Endothelial cell of umbilical vein (primary cell): ENCODE data around the gene GPR137. TPM values are rescaled to one million over a fixed set of nuclear protein-coding genes. Genes with fewer than 3 reads are reported as not detected.

Experiments
- BruUV-seq: library from RNA; stranded (reverse); fragments of 400-500 nt; replicated peaks from 2 replicates; lab custom pipeline; 2021; lab: Mats Ljungman, UMichigan
- CTCF ChIA-PET: fragments of 300-600, 350-600 bp; sonication (Branson Sonifier 250); formaldehyde crosslinking; loops from one replicate; lab custom pipeline; 2021; ENCODE audit warnings: antibody characterized with exemption, inconsistent platforms; lab: Charles Lee
- POLR2A ChIA-PET: fragments of 300-600, 350-600 bp; sonication (Branson Sonifier 250); formaldehyde crosslinking; loops from one replicate; lab custom pipeline; 2021; ENCODE audit warnings: antibody characterized with exemption, inconsistent platforms; lab: Charles Lee
- DNase-seq: peaks from one replicate; pipeline ENCODE4 v3.0.0-alpha.2; 2011; ENCODE audit warnings: low read depth, low spot score
- FAIRE-seq: peaks from 2 replicates; lab custom pipeline; 2011; peaks lifted over from hg19 to GRCh38; lab: Jason Lieb, UNC
- H2AFZ ChIP-seq: 2 replicates; pipeline ENCODE4 v1.6.0; 2012; ENCODE audit warnings: low read depth, low read length, control low read depth, inconsistent platforms
- H3K27ac ChIP-seq: 2 replicates; pipeline ENCODE4 v1.5.1; 2011; ENCODE audit warnings: low read depth, mild to moderate bottlenecking, control low read depth, low read length, moderate library complexity; ENCODE audit not compliant: insufficient read depth
- H3K27me3 ChIP-seq, 2 experiments: 2 replicates each; pipeline versions ENCODE4 v1.6.0 to v1.6.1; 2011; ENCODE audit warnings: low read length in 2 of 2, mixed read lengths in 1 of 2; ENCODE audit not compliant: control insufficient read depth in 2 of 2, insufficient read depth in 2 of 2
- H3K36me3 ChIP-seq, 2 experiments: 2 replicates in 1 of 2; 3 replicates in 1 of 2; pipeline ENCODE4 v1.5.1; 2011; ENCODE audit warnings: low read length in 2 of 2, mild to moderate bottlenecking in 1 of 2, moderate library complexity in 1 of 2; ENCODE audit not compliant: control insufficient read depth in 2 of 2, insufficient read depth in 2 of 2; ENCODE audit errors: extremely low read depth in 1 of 2
- H3K4me1 ChIP-seq: 3 replicates; pipeline ENCODE4 v1.5.1; 2011; ENCODE audit warnings: mild to moderate bottlenecking, low read length; ENCODE audit not compliant: control insufficient read depth, insufficient read depth; ENCODE audit errors: extremely low read depth
- H3K4me2 ChIP-seq: 2 replicates; pipeline ENCODE4 v1.6.1; 2011; ENCODE audit warnings: low read length, control low read depth, mixed read lengths; ENCODE audit not compliant: insufficient read depth
- H3K4me3 ChIP-seq, 3 experiments: fragments of 200-600 bp in 1 of 3; sonication (generic), shearing (Covaris generic) in 1 of 3; replicated peaks in 1 of 3; 2 replicates each; pipeline ENCODE4 v1.5.1; 2011 to 2016; ENCODE audit warnings: control low read depth in 3 of 3, low read length in 3 of 3, mild to moderate bottlenecking in 2 of 3, inconsistent platforms in 1 of 3, low read depth in 1 of 3, moderate library complexity in 1 of 3; ENCODE audit not compliant: insufficient read depth in 1 of 3
- H3K79me2 ChIP-seq: 2 replicates; pipeline ENCODE4 v1.6.0; 2012; ENCODE audit warnings: low read length, inconsistent platforms; ENCODE audit not compliant: control insufficient read depth, insufficient read depth
- H3K9ac ChIP-seq: replicated peaks from 2 replicates; pipeline ENCODE3; 2011; ENCODE audit warnings: low read length, control low read depth; ENCODE audit not compliant: insufficient read depth; ENCODE audit errors: extremely low read depth
- H3K9me1 ChIP-seq: replicated peaks from 3 replicates; pipeline ENCODE4 v1.6.0; 2011; ENCODE audit warnings: mild to moderate bottlenecking, low read length; ENCODE audit not compliant: control insufficient read depth, insufficient read depth; ENCODE audit errors: extremely low read depth
- H3K9me3 ChIP-seq: replicated peaks from 2 replicates; pipeline ENCODE4 v1.5.1; 2012; ENCODE audit warnings: low read length, inconsistent platforms; ENCODE audit not compliant: control insufficient read depth, insufficient read depth
- H4K20me1 ChIP-seq: replicated peaks from 2 replicates; pipeline ENCODE3; 2011; ENCODE audit warnings: mild to moderate bottlenecking, low read length; ENCODE audit not compliant: control insufficient read depth, insufficient read depth; ENCODE audit errors: extremely low read depth
- EZH2 ChIP-seq: IDR thresholded peaks from 2 replicates; pipeline ENCODE4 v1.6.1; 2012; ENCODE audit warnings: borderline replicate concordance, low read depth, mild to moderate bottlenecking, moderate library complexity, low read length, inconsistent platforms; ENCODE audit not compliant: severe bottlenecking
- FOS ChIP-seq: IDR thresholded peaks from 2 replicates; pipeline ENCODE4 v1.6.1; 2011; ENCODE audit warnings: mild to moderate bottlenecking, low read length, moderate library complexity, borderline replicate concordance; ENCODE audit not compliant: insufficient read depth
- GATA2 ChIP-seq: IDR thresholded peaks from 2 replicates; pipeline ENCODE4 v1.7.0; 2011; ENCODE audit warnings: low read depth, mild to moderate bottlenecking, moderate library complexity, mixed read lengths, low read length; ENCODE audit not compliant: insufficient read length, insufficient read depth
- JUN ChIP-seq: IDR thresholded peaks from 2 replicates; pipeline ENCODE4 v1.6.1; 2011; ENCODE audit warnings: borderline replicate concordance, low read depth; ENCODE audit not compliant: insufficient read length, insufficient read depth
- MYC ChIP-seq: IDR thresholded peaks from one replicate; pipeline ENCODE4 v1.6.1; 2011; ENCODE audit warnings: mild to moderate bottlenecking, low read depth, low read length
- POLR2A ChIP-seq: IDR thresholded peaks from 2 replicates; pipeline ENCODE4 v1.6.1; 2012; ENCODE audit warnings: low read depth, mild to moderate bottlenecking, control low read depth, low read length
- POLR2AphosphoS5 ChIP-seq: IDR thresholded peaks from 2 replicates; pipeline ENCODE4 v1.6.1; 2012; ENCODE audit warnings: low read depth, mild to moderate bottlenecking, control low read depth, low read length, moderate library complexity; ENCODE audit not compliant: insufficient read depth
- dilution Hi-C: fragments of 300-500 bp; cut with MboI; formaldehyde crosslinking; loops from one replicate; pipeline ENCODE4 v1.15.0; 2019; ENCODE audit warnings: low sequenced_read_pairs; ENCODE audit not compliant: extremely low pct_ligation_motif_present
- intact Hi-C: fragments of 100-400 bp; cut with micrococcal nuclease; formaldehyde crosslinking; loops from one replicate; pipeline ENCODE4 v1.10.0; 2022
- polyA plus RNA-seq, 4 experiments: library from polyadenylated mRNA; depleted of rRNA in 3 of 4; stranded (reverse) in 3 of 4; unstranded in 1 of 4; fragments of >200 nt; gene quantifications; 2 replicates each; pipeline versions ENCODE4 v1.2.1 to v1.2.3, GENCODE V29; 2011 to 2012; ENCODE audit warnings: missing spikeins in 1 of 4
- total RNA-seq: library from RNA; stranded (reverse); gene quantifications from 2 replicates; pipeline ENCODE4 v1.2.3, GENCODE V29; 2021
- TF ChIP-seq, protein P1 (sequence below), 2 donors: IDR thresholded peaks; 1 replicate in 1 of 2; 2 replicates in 1 of 2; pipeline ENCODE4 v1.5.1; 2011; ENCODE audit warnings: low read length in 2 of 2, mild to moderate bottlenecking in 2 of 2, moderate library complexity in 2 of 2, control low read depth in 1 of 2, inconsistent platforms in 1 of 2, low read depth in 1 of 2; ENCODE audit not compliant: insufficient read depth in 1 of 2; ENCODE audit errors: extremely low read depth in 1 of 2
- TF ChIP-seq, protein P2 (sequence below): IDR thresholded peaks from 2 replicates; pipeline ENCODE4 v1.6.1; 2011; ENCODE audit not compliant: insufficient read depth, insufficient read length

GPR137 gene
- total and polyA plus RNA-seq, 2 donors (not counting 3 experiments of a cell fraction or from before 2014, with no cell fraction given) = 40.9 to 42.5 TPM

GRCh38 chr11:64296236-64296635 is 10.6 kb downstream of the GPR137 start:
- dilution Hi-C loops = no loop called here
- no peak overlapping the region for H2AFZ ChIP-seq
- intact Hi-C loops = no loop called here
- H4K20me1 ChIP-seq = no peaks in the 10 kb centered on the region
- FAIRE-seq (no peak), DNase-seq (no peak)
- peaks cover 57 to 86% of the 10 kb centered on the region in 2 experiments for H3K27me3 ChIP-seq
- TF ChIP-seq JUN = no peak
- TF ChIP-seq FOS = no peak
- TF ChIP-seq, protein P1, sequence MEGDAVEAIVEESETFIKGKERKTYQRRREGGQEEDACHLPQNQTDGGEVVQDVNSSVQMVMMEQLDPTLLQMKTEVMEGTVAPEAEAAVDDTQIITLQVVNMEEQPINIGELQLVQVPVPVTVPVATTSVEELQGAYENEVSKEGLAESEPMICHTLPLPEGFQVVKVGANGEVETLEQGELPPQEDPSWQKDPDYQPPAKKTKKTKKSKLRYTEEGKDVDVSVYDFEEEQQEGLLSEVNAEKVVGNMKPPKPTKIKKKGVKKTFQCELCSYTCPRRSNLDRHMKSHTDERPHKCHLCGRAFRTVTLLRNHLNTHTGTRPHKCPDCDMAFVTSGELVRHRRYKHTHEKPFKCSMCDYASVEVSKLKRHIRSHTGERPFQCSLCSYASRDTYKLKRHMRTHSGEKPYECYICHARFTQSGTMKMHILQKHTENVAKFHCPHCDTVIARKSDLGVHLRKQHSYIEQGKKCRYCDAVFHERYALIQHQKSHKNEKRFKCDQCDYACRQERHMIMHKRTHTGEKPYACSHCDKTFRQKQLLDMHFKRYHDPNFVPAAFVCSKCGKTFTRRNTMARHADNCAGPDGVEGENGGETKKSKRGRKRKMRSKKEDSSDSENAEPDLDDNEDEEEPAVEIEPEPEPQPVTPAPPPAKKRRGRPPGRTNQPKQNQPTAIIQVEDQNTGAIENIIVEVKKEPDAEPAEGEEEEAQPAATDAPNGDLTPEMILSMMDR (IDR thresholded peaks at IDR 0.05; ENCODE audit: extremely low read depth in 1 of 2, insufficient read depth in 1 of 2, low read depth in 1 of 2, low read length in 2 of 2) = no peak
- TF ChIP-seq POLR2AphosphoS5 = no peak
- TF ChIP-seq POLR2A = no peak
- TF ChIP-seq EZH2 = no peak
- TF ChIP-seq GATA2 = no peak
- TF ChIP-seq MYC = no peak
- TF ChIP-seq, protein P2, sequence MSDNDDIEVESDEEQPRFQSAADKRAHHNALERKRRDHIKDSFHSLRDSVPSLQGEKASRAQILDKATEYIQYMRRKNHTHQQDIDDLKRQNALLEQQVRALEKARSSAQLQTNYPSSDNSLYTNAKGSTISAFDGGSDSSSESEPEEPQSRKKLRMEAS = no peak
- no peaks in the 10 kb centered on the region for H3K9me3 ChIP-seq
- POLR2A ChIA-PET = no interaction called here
- BruUV-seq = no TSS peak
- no peak overlapping the region for H3K4me2 ChIP-seq
- H3K27ac ChIP-seq = no peak overlapping the region
- no peak overlapping the region for H3K4me3 ChIP-seq
- H3K9ac ChIP-seq = no peak overlapping the region
- CTCF ChIA-PET = interaction anchor here (1.7 kb wide), 1 partner anchor 92 kb away, joined by 6 read pairs; no protein-coding TSS in a partner anchor
- no peaks in the 10 kb centered on the region for H3K79me2 ChIP-seq
- H3K36me3 ChIP-seq = no peaks in the 10 kb centered on the region
- no peaks in the 10 kb centered on the region for H3K9me1 ChIP-seq
- H3K4me1 ChIP-seq = peaks cover 17% of the 10 kb centered on the region
